CD14-positive monocyte (primary cell): Measurements from ENCODE around the gene SLC35F2. TPM values are rescaled to one million over a fixed set of nuclear protein-coding genes. Genes with fewer than 3 reads are reported as not detected.

Experiments used
- DNase-seq, 3 donors: peaks; one replicate each; pipeline ENCODE4 v3.0.0-alpha.2; 2011 to 2022
- H2AFZ ChIP-seq: 2 replicates; pipeline ENCODE4 v1.6.0; 2012; ENCODE audit warnings: mild to moderate bottlenecking, low read depth, low read length, inconsistent platforms; ENCODE audit not compliant: insufficient read depth, poor library complexity, severe bottlenecking
- H3K27ac ChIP-seq, 2 donors: 1 replicate in 1 of 2; 2 replicates in 1 of 2; pipeline ENCODE4 v1.5.1; 2012 to 2013; ENCODE audit warnings: low read length in 2 of 2, control low read depth in 1 of 2, inconsistent platforms in 1 of 2, low read depth in 1 of 2, mild to moderate bottlenecking in 1 of 2
- H3K27me3 ChIP-seq, 2 donors: one replicate each; pipeline versions ENCODE4 v1.6.0 to v1.6.1; 2011 to 2013; ENCODE audit warnings: low read length in 2 of 2; ENCODE audit not compliant: control insufficient read depth in 2 of 2, insufficient read depth in 2 of 2
- H3K36me3 ChIP-seq, 2 donors: replicated peaks in 1 of 2; 1 replicate in 1 of 2; 2 replicates in 1 of 2; pipeline versions ENCODE4 v1.5.1 to v1.6.1; 2012 to 2013; ENCODE audit warnings: low read length in 2 of 2, control low read depth in 1 of 2, inconsistent platforms in 1 of 2, mild to moderate bottlenecking in 1 of 2; ENCODE audit not compliant: insufficient read depth in 2 of 2, control insufficient read depth in 1 of 2
- H3K4me1 ChIP-seq, 2 donors: 1 replicate in 1 of 2; 2 replicates in 1 of 2; pipeline versions ENCODE4 v1.5.1 to v1.6.1; 2012 to 2013; ENCODE audit warnings: low read length in 2 of 2, control low read depth in 1 of 2, inconsistent platforms in 1 of 2, mild to moderate bottlenecking in 1 of 2, moderate library complexity in 1 of 2; ENCODE audit not compliant: insufficient read depth in 2 of 2, control insufficient read depth in 1 of 2
- H3K4me2 ChIP-seq: replicated peaks from 2 replicates; pipeline ENCODE3; 2012; ENCODE audit warnings: low read length, moderate library complexity, mild to moderate bottlenecking; ENCODE audit not compliant: poor library complexity, severe bottlenecking; ENCODE audit errors: extremely low read depth
- H3K4me3 ChIP-seq, 3 experiments: fragments of 200-600 bp in 1 of 3; sonication (generic) in 1 of 3; replicated peaks in 1 of 3; 1 replicate in 2 of 3; 2 replicates in 1 of 3; pipeline ENCODE4 v1.5.1; 2011 to 2013; ENCODE audit warnings: low read length in 3 of 3, mild to moderate bottlenecking in 3 of 3, control low read depth in 2 of 3, low read depth in 2 of 3, inconsistent platforms in 1 of 3, moderate library complexity in 1 of 3
- H3K79me2 ChIP-seq: 2 replicates; pipeline ENCODE4 v1.6.0; 2012; ENCODE audit warnings: mild to moderate bottlenecking, control low read depth, inconsistent platforms, low read length, moderate library complexity; ENCODE audit not compliant: insufficient read depth
- H3K9ac ChIP-seq: 2 replicates; pipeline ENCODE4 v1.6.0; 2017; ENCODE audit warnings: low read length, mild to moderate bottlenecking; ENCODE audit not compliant: insufficient read depth, poor library complexity, severe bottlenecking
- H3K9me3 ChIP-seq, 2 donors: replicated peaks in 1 of 2; 1 replicate in 1 of 2; 2 replicates in 1 of 2; pipeline versions ENCODE4 v1.5.1 to v1.6.1; 2012 to 2013; ENCODE audit warnings: low read length in 2 of 2, control low read depth in 1 of 2; ENCODE audit not compliant: control insufficient read depth in 1 of 2, insufficient read depth in 1 of 2
- H4K20me1 ChIP-seq: 2 replicates; pipeline ENCODE4 v1.6.0; 2012; ENCODE audit warnings: mild to moderate bottlenecking, low read length, control low read depth, moderate library complexity; ENCODE audit not compliant: insufficient read depth
- H3K27ac Mint-ChIP-seq, 7 donors: one replicate each; pipeline ENCODE4 v1.8.0; 2020; ENCODE audit warnings: mild to moderate bottlenecking in 7 of 7, mixed read lengths in 7 of 7, moderate library complexity in 6 of 7, inconsistent platforms in 2 of 7
- H3K27me3 Mint-ChIP-seq, 3 donors: one replicate each; pipeline ENCODE4 v1.8.0; 2021 to 2022; ENCODE audit warnings: low read depth in 3 of 3, mild to moderate bottlenecking in 3 of 3, mixed read lengths in 3 of 3, moderate library complexity in 3 of 3, inconsistent platforms in 1 of 3
- H3K36me3 Mint-ChIP-seq, 2 donors: one replicate each; pipeline ENCODE4 v1.8.0; 2020; ENCODE audit warnings: mixed read lengths in 2 of 2, inconsistent platforms in 1 of 2, mild to moderate bottlenecking in 1 of 2
- H3K4me1 Mint-ChIP-seq: one replicate; pipeline ENCODE4 v1.8.0; 2020; ENCODE audit warnings: mild to moderate bottlenecking, mixed read lengths
- H3K4me3 Mint-ChIP-seq, 2 donors: one replicate each; pipeline ENCODE4 v1.8.0; 2020; ENCODE audit warnings: mild to moderate bottlenecking in 2 of 2, mixed read lengths in 2 of 2, moderate library complexity in 1 of 2
- H3K9me3 Mint-ChIP-seq, 7 donors: one replicate each; pipeline ENCODE4 v1.8.0; 2020 to 2022; ENCODE audit warnings: mixed read lengths in 7 of 7, mild to moderate bottlenecking in 6 of 7, moderate library complexity in 6 of 7, inconsistent platforms in 2 of 7
- WGBS: methylation state at CpG from one replicate; pipeline ENCODE4 v1.1.5; 2013; ENCODE audit warnings: missing lambda C conversion rate; ENCODE audit not compliant: insufficient coverage; 5-methylcytosine and 5-hydroxymethylcytosine counted together
- intact Hi-C, 2 donors: fragments of 100-400 bp; cut with micrococcal nuclease; formaldehyde crosslinking; loops; one replicate each; pipeline versions ENCODE4 v1.15.0 to v1.15.1; 2023
- polyA plus RNA-seq, 3 donors: library from polyadenylated mRNA; depleted of rRNA in 1 of 3; unstranded in 2 of 3; stranded (reverse) in 1 of 3; fragments of 300-500 nt in 2 of 3; fragments of >200 nt in 1 of 3; fragmentation: Illumina TruSeq in 2 of 3; gene quantifications; 1 replicate in 2 of 3; 2 replicates in 1 of 3; pipeline ENCODE4 v1.2.3, GENCODE V29; 2012 to 2021
- TF ChIP-seq, protein P1 (sequence below): fragments of 200-600 bp; IDR thresholded peaks from one replicate; pipeline ENCODE4 v1.8.0; 2022; ENCODE audit warnings: antibody characterized with exemption, mild to moderate bottlenecking

SLC35F2 gene
- polyA plus RNA-seq, 3 donors, result 0.24 to 0.25 TPM; not detected in 1

- peaks cover 3 to 4% of the 10 kb centered on the region in 2 donors for H3K36me3 Mint-ChIP-seq
- no peaks in the 10 kb centered on the region for H3K36me3 ChIP-seq
- peaks cover 3 to 21% of the 10 kb centered on the region in 2 donors for H3K27me3 ChIP-seq
- 73% methylated on average over 8 of the region's 10 CpGs for WGBS
- no peaks in the 10 kb centered on the region for H4K20me1 ChIP-seq
- H3K27ac Mint-ChIP-seq, result peak overlapping the region in 1 of 7 donors; percentile 20
- H2AFZ ChIP-seq, result no peak overlapping the region
- no peak overlapping the region for H3K27ac ChIP-seq
- no peak overlapping the region for H3K4me3 ChIP-seq
- H3K9ac ChIP-seq, result no peak overlapping the region
- no peak overlapping the region for H3K4me2 ChIP-seq
- H3K27me3 Mint-ChIP-seq, result peaks cover 26 to 37% (median 31%) of the 10 kb centered on the region in 3 donors
- no peaks in the 10 kb centered on the region for H3K9me3 ChIP-seq
- H3K4me1 ChIP-seq, result peaks cover 24 to 25% of the 10 kb centered on the region in 2 donors
- peak overlapping the region in 1 of 2 donors; percentile 55 for H3K4me3 Mint-ChIP-seq
- TF ChIP-seq, protein P1, sequence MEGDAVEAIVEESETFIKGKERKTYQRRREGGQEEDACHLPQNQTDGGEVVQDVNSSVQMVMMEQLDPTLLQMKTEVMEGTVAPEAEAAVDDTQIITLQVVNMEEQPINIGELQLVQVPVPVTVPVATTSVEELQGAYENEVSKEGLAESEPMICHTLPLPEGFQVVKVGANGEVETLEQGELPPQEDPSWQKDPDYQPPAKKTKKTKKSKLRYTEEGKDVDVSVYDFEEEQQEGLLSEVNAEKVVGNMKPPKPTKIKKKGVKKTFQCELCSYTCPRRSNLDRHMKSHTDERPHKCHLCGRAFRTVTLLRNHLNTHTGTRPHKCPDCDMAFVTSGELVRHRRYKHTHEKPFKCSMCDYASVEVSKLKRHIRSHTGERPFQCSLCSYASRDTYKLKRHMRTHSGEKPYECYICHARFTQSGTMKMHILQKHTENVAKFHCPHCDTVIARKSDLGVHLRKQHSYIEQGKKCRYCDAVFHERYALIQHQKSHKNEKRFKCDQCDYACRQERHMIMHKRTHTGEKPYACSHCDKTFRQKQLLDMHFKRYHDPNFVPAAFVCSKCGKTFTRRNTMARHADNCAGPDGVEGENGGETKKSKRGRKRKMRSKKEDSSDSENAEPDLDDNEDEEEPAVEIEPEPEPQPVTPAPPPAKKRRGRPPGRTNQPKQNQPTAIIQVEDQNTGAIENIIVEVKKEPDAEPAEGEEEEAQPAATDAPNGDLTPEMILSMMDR, result no peak
- peaks cover 4% of the 10 kb centered on the region for H3K79me2 ChIP-seq
- peak in 1 of 3 donors; percentile 3 for DNase-seq
- H3K9me3 Mint-ChIP-seq, result peaks cover 0 to 12% (median 9%) of the 10 kb centered on the region in 7 donors
- peaks cover 30% of the 10 kb centered on the region for H3K4me1 Mint-ChIP-seq
- intact Hi-C loops, result loop anchor here in 1 of 2 donors (5.0 kb wide), 1 partner anchor 59 kb away; no protein-coding TSS in a partner anchor
These were observed 2.2 kb downstream of the SLC35F2 start for GRCh38 chr11:107856180-107856980.

- H3K4me1 Mint-ChIP-seq, result peaks cover 25% of the 10 kb centered on the region
- no peak overlapping the region for H3K4me3 Mint-ChIP-seq
- H2AFZ ChIP-seq, result no peak overlapping the region
- WGBS, result 100% methylated on average over 2 of the region's 6 CpGs
- no peak overlapping the region for H3K9ac ChIP-seq
- TF ChIP-seq, protein P1, result no peak
- peaks cover 3 to 6% of the 10 kb centered on the region in 2 donors for H3K27me3 ChIP-seq
- H3K4me1 ChIP-seq, result peaks cover 8 to 17% of the 10 kb centered on the region in 2 donors
- H3K27ac Mint-ChIP-seq, result no peak overlapping the region
- intact Hi-C loops, result no loop called here
- H3K36me3 Mint-ChIP-seq, result peaks cover 2 to 4% of the 10 kb centered on the region in 2 donors
- H3K27ac ChIP-seq, result no peak overlapping the region
- H3K4me2 ChIP-seq, result no peak overlapping the region
- no peaks in the 10 kb centered on the region for H3K36me3 ChIP-seq
- no peaks in the 10 kb centered on the region for H4K20me1 ChIP-seq
- no peak for DNase-seq
- peaks cover 9 to 16% (median 13%) of the 10 kb centered on the region in 3 donors for H3K27me3 Mint-ChIP-seq
- no peak overlapping the region for H3K4me3 ChIP-seq
- peaks cover 0 to 11% (median 6%) of the 10 kb centered on the region in 7 donors for H3K9me3 Mint-ChIP-seq
- H3K9me3 ChIP-seq, result no peaks in the 10 kb centered on the region
- peaks cover 4% of the 10 kb centered on the region for H3K79me2 ChIP-seq
These were observed 5.5 kb downstream of the SLC35F2 start for GRCh38 chr11:107853070-107853469.
